ENCODE data around the gene ZNF292. TPM values are rescaled to one million over a fixed set of nuclear protein-coding genes. Genes with fewer than 3 reads are reported as not detected.

Gene ZNF292
- total RNA-seq, 1 donor from 2014 or later = 28.2 TPM

- Histone ChIP-seq H3K4me1 (no peaks in the 10 kb centered on the region), H3K27me3 (ENCODE audit: low read depth) (no peaks in the 10 kb centered on the region), H3K36me3 (peaks cover 80% of the 10 kb centered on the region), H3K27ac (replicated peaks) (no peak overlapping the region), H3K4me3 (no peak overlapping the region), H3K9me3 (replicated peaks) (no peaks in the 10 kb centered on the region)
- DNase-seq = no peak
- TF ChIP-seq CTCF (IDR thresholded peaks at IDR 0.05; ENCODE audit: borderline replicate concordance) = no peak
- intact Hi-C loops (cut with micrococcal nuclease) = no loop called here
Measured at GRCh38 chr6:87251725-87252124, 96.4 kb downstream of the ZNF292 start.

- H3K27ac ChIP-seq (replicated peaks) = no peak overlapping the region
- peaks cover 61% of the 10 kb centered on the region for H3K36me3 ChIP-seq
- intact Hi-C loops (cut with micrococcal nuclease) = no loop called here
Measured at GRCh38 chr6:87257046-87257445, 101.7 kb downstream of the ZNF292 start.

GRCh38 chr6:87257565-87257964 is 102.2 kb downstream of the ZNF292 start:
- peaks cover 56% of the 10 kb centered on the region for H3K36me3 ChIP-seq
- no peak for TF ChIP-seq CTCF (IDR thresholded peaks at IDR 0.05; ENCODE audit: borderline replicate concordance)
- intact Hi-C loops (cut with micrococcal nuclease) = no loop called here

More at GRCh38 chr6:87257046-87257445, 101.7 kb downstream of the ZNF292 start:
- TF ChIP-seq CTCF (IDR thresholded peaks at IDR 0.05; ENCODE audit: borderline replicate concordance) = no peak
- H3K27me3 ChIP-seq (ENCODE audit: low read depth) = no peaks in the 10 kb centered on the region
- no peaks in the 10 kb centered on the region for H3K9me3 ChIP-seq (replicated peaks)
- no peaks in the 10 kb centered on the region for H3K4me1 ChIP-seq
- no peak overlapping the region for H3K4me3 ChIP-seq
- DNase-seq = no peak

GRCh38 chr6:87257975-87258374 is 102.6 kb downstream of the ZNF292 start:
- intact Hi-C loops (cut with micrococcal nuclease) = no loop called here
- Histone ChIP-seq H3K27me3 (ENCODE audit: low read depth) (no peaks in the 10 kb centered on the region), H3K9me3 (replicated peaks) (no peaks in the 10 kb centered on the region), H3K27ac (replicated peaks) (no peak overlapping the region), H3K4me1 (no peaks in the 10 kb centered on the region), H3K36me3 (peaks cover 53% of the 10 kb centered on the region), H3K4me3 (no peak overlapping the region)
- DNase-seq = no peak
- TF ChIP-seq CTCF (IDR thresholded peaks at IDR 0.05; ENCODE audit: borderline replicate concordance) = no peak

More at GRCh38 chr6:87257565-87257964, 102.2 kb downstream of the ZNF292 start:
- H3K4me3 ChIP-seq = no peak overlapping the region
- no peak for DNase-seq
- H3K9me3 ChIP-seq (replicated peaks) = no peaks in the 10 kb centered on the region
- H3K27me3 ChIP-seq (ENCODE audit: low read depth) = no peaks in the 10 kb centered on the region
- no peak overlapping the region for H3K27ac ChIP-seq (replicated peaks)
- H3K4me1 ChIP-seq = no peaks in the 10 kb centered on the region

- Histone ChIP-seq H3K4me3 (no peak overlapping the region), H3K27ac (replicated peaks) (no peak overlapping the region), H3K27me3 (ENCODE audit: low read depth) (no peaks in the 10 kb centered on the region), H3K4me1 (no peaks in the 10 kb centered on the region), H3K36me3 (peaks cover 36% of the 10 kb centered on the region), H3K9me3 (replicated peaks) (no peaks in the 10 kb centered on the region)
- DNase-seq = no peak
- intact Hi-C loops (cut with micrococcal nuclease) = no loop called here
- no peak for TF ChIP-seq CTCF (IDR thresholded peaks at IDR 0.05; ENCODE audit: borderline replicate concordance)
Measured at GRCh38 chr6:87259791-87260190, 104.4 kb downstream of the ZNF292 start.

- no peak overlapping the region for H3K4me3 ChIP-seq
- no peak for TF ChIP-seq CTCF (IDR thresholded peaks at IDR 0.05; ENCODE audit: borderline replicate concordance)
- intact Hi-C loops (cut with micrococcal nuclease) = no loop called here
- H3K27ac ChIP-seq (replicated peaks) = no peak overlapping the region
- H3K9me3 ChIP-seq (replicated peaks) = no peaks in the 10 kb centered on the region
- peaks cover 19% of the 10 kb centered on the region for H3K36me3 ChIP-seq
- H3K4me1 ChIP-seq = no peaks in the 10 kb centered on the region
- no peak for DNase-seq
- H3K27me3 ChIP-seq (ENCODE audit: low read depth) = no peaks in the 10 kb centered on the region
Measured at GRCh38 chr6:87261534-87261933, 106.2 kb downstream of the ZNF292 start.
